H9 (cell line): ENCODE results near the gene ITPRIPL2. TPM values are rescaled to one million over a fixed set of nuclear protein-coding genes. Genes with fewer than 3 reads are reported as not detected.

Source experiments
- DNase-seq: peaks from one replicate; pipeline ENCODE4 v3.0.0-alpha.2; 2017
- H2AFZ ChIP-seq: one replicate; pipeline ENCODE4 v1.6.1; 2013; ENCODE audit warnings: mild to moderate bottlenecking, low read length, control low read depth, moderate library complexity
- H2AK5ac ChIP-seq: 2 replicates; pipeline ENCODE4 v1.6.1; 2013; ENCODE audit warnings: low read length, control low read depth, mixed read lengths; ENCODE audit not compliant: insufficient read length
- H2BK120ac ChIP-seq: one replicate; pipeline ENCODE4 v1.6.1; 2013; ENCODE audit warnings: low read depth, mild to moderate bottlenecking, low read length, control low read depth, inconsistent platforms; ENCODE audit not compliant: poor library complexity, severe bottlenecking
- H2BK12ac ChIP-seq: 2 replicates; pipeline ENCODE4 v1.6.1; 2013; ENCODE audit warnings: low read length, control low read depth, mixed read lengths, low read depth; ENCODE audit not compliant: insufficient read length
- H2BK15ac ChIP-seq: 2 replicates; pipeline ENCODE4 v1.6.1; 2013; ENCODE audit warnings: low read depth, low read length, control low read depth
- H2BK20ac ChIP-seq: one replicate; pipeline ENCODE4 v1.6.1; 2013; ENCODE audit warnings: low read depth, mild to moderate bottlenecking, low read length, control low read depth, inconsistent platforms; ENCODE audit not compliant: poor library complexity, severe bottlenecking
- H2BK5ac ChIP-seq: 2 replicates; pipeline ENCODE4 v1.6.1; 2013; ENCODE audit warnings: low read length, control low read depth, mixed read lengths; ENCODE audit not compliant: insufficient read length
- H3K14ac ChIP-seq: 2 replicates; pipeline ENCODE4 v1.6.1; 2013; ENCODE audit warnings: low read length, control low read depth; ENCODE audit not compliant: insufficient read depth
- H3K18ac ChIP-seq: 2 replicates; pipeline ENCODE4 v1.6.1; 2013; ENCODE audit warnings: low read depth, mild to moderate bottlenecking, mixed read lengths, low read length, control low read depth; ENCODE audit not compliant: insufficient read length
- H3K23ac ChIP-seq: 2 replicates; pipeline ENCODE4 v1.6.1; 2013; ENCODE audit warnings: low read length, control low read depth, mixed read lengths, low read depth; ENCODE audit not compliant: insufficient read length
- H3K23me2 ChIP-seq: 2 replicates; pipeline ENCODE4 v1.6.1; 2013; ENCODE audit warnings: low read depth, mild to moderate bottlenecking, mixed read lengths, low read length, control low read depth; ENCODE audit not compliant: insufficient read length, poor library complexity, severe bottlenecking
- H3K27ac ChIP-seq: 2 replicates; pipeline ENCODE4 v1.5.1; 2013; ENCODE audit warnings: low read length, control low read depth, mixed read lengths, low read depth; ENCODE audit not compliant: insufficient read length
- H3K27me3 ChIP-seq: 2 replicates; pipeline ENCODE4 v1.6.1; 2013; ENCODE audit warnings: low read length, control low read depth, inconsistent platforms; ENCODE audit not compliant: insufficient read depth
- H3K4ac ChIP-seq: 2 replicates; pipeline ENCODE4 v1.6.1; 2013; ENCODE audit warnings: low read depth, mild to moderate bottlenecking, control low read depth, inconsistent platforms, low read length, moderate library complexity
- H3K4me1 ChIP-seq: 2 replicates; pipeline ENCODE4 v1.6.1; 2013; ENCODE audit warnings: low read length, control low read depth, inconsistent platforms; ENCODE audit not compliant: insufficient read depth
- H3K4me2 ChIP-seq: 2 replicates; pipeline ENCODE4 v1.6.1; 2013; ENCODE audit warnings: low read length, control low read depth, mixed read lengths; ENCODE audit not compliant: insufficient read length, insufficient read depth
- H3K56ac ChIP-seq: 2 replicates; pipeline ENCODE4 v1.6.1; 2013; ENCODE audit warnings: low read depth, mild to moderate bottlenecking, mixed read lengths, low read length, control low read depth; ENCODE audit not compliant: insufficient read length
- H3K79me1 ChIP-seq: 2 replicates; pipeline ENCODE4 v1.6.1; 2013; ENCODE audit warnings: low read depth, mild to moderate bottlenecking, moderate library complexity, low read length, control low read depth, inconsistent platforms; ENCODE audit not compliant: insufficient read depth, poor library complexity, severe bottlenecking
- H3K79me2 ChIP-seq: 2 replicates; pipeline ENCODE4 v1.6.1; 2013; ENCODE audit warnings: low read length, control low read depth, inconsistent platforms; ENCODE audit not compliant: insufficient read depth
- H3K9ac ChIP-seq: 2 replicates; pipeline ENCODE4 v1.6.1; 2013; ENCODE audit warnings: low read length, control low read depth, mixed read lengths; ENCODE audit not compliant: insufficient read length; ENCODE audit errors: extremely low read depth
- H3K9me3 ChIP-seq: one replicate; pipeline ENCODE4 v1.6.1; 2013; ENCODE audit warnings: low read depth, low read length, inconsistent platforms; ENCODE audit not compliant: control insufficient read depth
- H3T11ph ChIP-seq: one replicate; pipeline ENCODE4 v1.6.1; 2013; ENCODE audit warnings: mild to moderate bottlenecking, low read length, control low read depth, inconsistent platforms
- H4K20me1 ChIP-seq: one replicate; pipeline ENCODE4 v1.6.1; 2013; ENCODE audit not compliant: control insufficient read depth, insufficient read length, insufficient read depth
- H4K5ac ChIP-seq: 2 replicates; pipeline ENCODE4 v1.6.1; 2013; ENCODE audit warnings: low read depth, mild to moderate bottlenecking, mixed read lengths, low read length, control low read depth; ENCODE audit not compliant: insufficient read length
- H4K8ac ChIP-seq: replicated peaks from 2 replicates; pipeline ENCODE4 v1.6.1; 2013; ENCODE audit warnings: low read length, control low read depth, mixed read lengths, low read depth; ENCODE audit not compliant: insufficient read length
- H4K91ac ChIP-seq: 2 replicates; pipeline ENCODE4 v1.6.1; 2013; ENCODE audit warnings: low read depth, mild to moderate bottlenecking, moderate library complexity, mixed read lengths, low read length, control low read depth; ENCODE audit not compliant: insufficient read length
- H3K27ac Mint-ChIP-seq, 3 experiments: 2 replicates in 2 of 3; 3 replicates in 1 of 3; pipeline ENCODE4 v1.8.0; 2020 to 2021; ENCODE audit warnings: mixed read lengths in 3 of 3, mild to moderate bottlenecking in 1 of 3, moderate library complexity in 1 of 3
- H3K27me3 Mint-ChIP-seq: 2 replicates; pipeline ENCODE4 v1.8.0; 2021; ENCODE audit warnings: low read depth, mild to moderate bottlenecking, moderate library complexity, mixed read lengths
- H3K36me3 Mint-ChIP-seq, 3 experiments: 2 replicates in 2 of 3; 3 replicates in 1 of 3; pipeline ENCODE4 v1.8.0; 2020 to 2021; ENCODE audit warnings: low read depth in 3 of 3, mixed read lengths in 3 of 3; ENCODE audit not compliant: insufficient read depth in 1 of 3
- H3K4me1 Mint-ChIP-seq, 2 experiments: 2 replicates each; pipeline ENCODE4 v1.8.0; 2020; ENCODE audit warnings: mixed read lengths in 2 of 2
- H3K4me3 Mint-ChIP-seq, 2 experiments: 2 replicates in 1 of 2; 3 replicates in 1 of 2; pipeline ENCODE4 v1.8.0; 2020 to 2021; ENCODE audit warnings: mild to moderate bottlenecking in 2 of 2, mixed read lengths in 2 of 2, moderate library complexity in 1 of 2
- H3K9me3 Mint-ChIP-seq, 2 experiments: 2 replicates in 1 of 2; 3 replicates in 1 of 2; pipeline ENCODE4 v1.8.0; 2020; ENCODE audit warnings: mild to moderate bottlenecking in 2 of 2, mixed read lengths in 2 of 2, moderate library complexity in 1 of 2
- CTCF ChIP-seq: fragments of 200-600 bp; sonication (generic); conservative IDR thresholded peaks from 3 replicates; pipeline ENCODE4 v1.8.0; 2021; ENCODE audit warnings: antibody characterized with exemption, mild to moderate bottlenecking
- WGBS: extraction: QIAGEN DNeasy Blood & Tissue Kit; methylation state at CpG from one replicate; pipeline ENCODE4 v1.1.7; 2013; ENCODE audit warnings: missing lambda C conversion rate, low lambda C conversion rate, mixed read lengths; ENCODE audit not compliant: insufficient read length; ENCODE audit errors: extremely low coverage; 5-methylcytosine and 5-hydroxymethylcytosine counted together
- total RNA-seq: library from RNA; stranded (reverse); gene quantifications from 2 replicates; pipeline ENCODE4 v1.2.1, GENCODE V29; 2021

The ITPRIPL2 gene
- total RNA-seq, 1 experiment from 2014 or later = 9.1 TPM

GRCh38 chr16:19073863-19074262 is 39.9 kb upstream of the ITPRIPL2 start:
- Histone ChIP-seq H4K20me1 (no peaks in the 10 kb centered on the region), H3K79me2 (no peaks in the 10 kb centered on the region), H4K8ac (no peak overlapping the region), H3K27ac (no peak overlapping the region), H2BK120ac (no peak overlapping the region), H2BK12ac (no peak overlapping the region), H4K91ac (no peak overlapping the region), H3K4me1 (no peaks in the 10 kb centered on the region), H3K79me1 (no peaks in the 10 kb centered on the region), H2BK15ac (no peak overlapping the region), H4K5ac (no peak overlapping the region), H3K23me2 (no peaks in the 10 kb centered on the region), H2BK5ac (no peak overlapping the region), H2AFZ (no peak overlapping the region), H3K18ac (no peak overlapping the region), H2BK20ac (no peak overlapping the region), H3K9ac (no peak overlapping the region), H3K27me3 (no peaks in the 10 kb centered on the region), H3T11ph (no peak overlapping the region), H2AK5ac (no peak overlapping the region), H3K23ac (no peak overlapping the region), H3K4me2 (no peak overlapping the region), H3K9me3 (no peaks in the 10 kb centered on the region), H3K14ac (no peak overlapping the region), H3K56ac (no peak overlapping the region), H3K4ac (no peak overlapping the region)
- Mint-ChIP-seq H3K9me3 (no peaks in the 10 kb centered on the region), H3K36me3 (peaks cover 4 to 46% (median 33%) of the 10 kb centered on the region in 3 experiments; a peak in 6 of 7 replicates), H3K4me1 (peaks cover 0 to 4% of the 10 kb centered on the region in 2 experiments; a peak in 2 of 4 replicates), H3K27me3 (no peaks in the 10 kb centered on the region), H3K4me3 (no peak overlapping the region), H3K27ac (no peak overlapping the region)
- DNase-seq = no peak
- WGBS = no CpG with 5 or more reads among the region's 7 CpGs
- TF ChIP-seq CTCF = no peak
